SK-N-SH treated with all-trans-retinoic acid at 6 μM for 48 hours (cell line): ENCODE data around the gene GASK1B.

ENCODE experiments used
- ATAC-seq: fragments of 200-7000 bp; cut with Tn5 transposase; 3 replicates; pipeline ENCODE4 v1.9.1; 2020; ENCODE audit warnings: mild to moderate bottlenecking, moderate library complexity
- ARNTL ChIP-seq: fragments of 450-650 bp; formaldehyde crosslinking; IDR thresholded peaks from 2 replicates; pipeline ENCODE4 v1.5.0; 2020; ENCODE audit warnings: low read depth, mild to moderate bottlenecking, moderate library complexity, borderline replicate concordance
- CREB5 ChIP-seq: fragments of 250-450 bp; sonication (Bioruptor Pico); IDR thresholded peaks from 2 replicates; pipeline ENCODE4 v1.5.1; 2020; ENCODE audit warnings: low read depth, mild to moderate bottlenecking, moderate library complexity
- CSDC2 ChIP-seq: fragments of 250-450 bp; sonication (Bioruptor Pico); IDR thresholded peaks from 2 replicates; pipeline ENCODE4 v1.5.0; 2020; ENCODE audit warnings: mild to moderate bottlenecking, moderate library complexity
- CSRNP3 ChIP-seq: fragments of 250-450 bp; sonication (Bioruptor Pico); IDR thresholded peaks from 2 replicates; pipeline ENCODE4 v1.5.1; 2021; ENCODE audit warnings: mild to moderate bottlenecking, moderate library complexity
- ESRRG ChIP-seq: fragments of 250-450 bp; sonication (Bioruptor Pico); IDR thresholded peaks from 2 replicates; pipeline ENCODE4 v1.6.1; 2021; ENCODE audit warnings: mild to moderate bottlenecking
- GLIS3 ChIP-seq: fragments of 250-450 bp; sonication (Bioruptor Pico); IDR thresholded peaks from 2 replicates; pipeline ENCODE4 v1.5.0; 2020; ENCODE audit warnings: mild to moderate bottlenecking, moderate library complexity
- ISL1 ChIP-seq: fragments of 250-450 bp; sonication (Bioruptor Pico); IDR thresholded peaks from 2 replicates; pipeline ENCODE4 v2.1.2; 2022; ENCODE audit warnings: mild to moderate bottlenecking, moderate library complexity
- OSR1 ChIP-seq: fragments of 250-450 bp; sonication (Bioruptor Pico); IDR thresholded peaks from 2 replicates; pipeline ENCODE4 v1.8.0; 2022; ENCODE audit warnings: moderate library complexity, mild to moderate bottlenecking, inconsistent platforms
- RARB ChIP-seq: fragments of 250-450 bp; sonication (Bioruptor Pico); IDR thresholded peaks from 2 replicates; pipeline ENCODE4 v1.8.0; 2021; ENCODE audit warnings: mild to moderate bottlenecking, moderate library complexity
- TCF4 ChIP-seq: fragments of 250-450 bp; sonication (Bioruptor Pico); IDR thresholded peaks from 2 replicates; pipeline ENCODE4 v1.8.0; 2021; ENCODE audit warnings: mild to moderate bottlenecking, moderate library complexity, borderline replicate concordance
- ZC3H10 ChIP-seq: fragments of 250-450 bp; sonication (Bioruptor Pico); IDR thresholded peaks from 2 replicates; pipeline ENCODE4 v1.5.1; 2021; ENCODE audit warnings: mild to moderate bottlenecking, moderate library complexity
- ZFP30 ChIP-seq: fragments of 450-650 bp; formaldehyde crosslinking; IDR thresholded peaks from 2 replicates; pipeline ENCODE4 v1.5.0; 2022; ENCODE audit warnings: mild to moderate bottlenecking, moderate library complexity
- ZNF565 ChIP-seq: fragments of 450-650 bp; formaldehyde crosslinking; conservative IDR thresholded peaks from 2 replicates; pipeline ENCODE4 v1.5.0; 2020; ENCODE audit warnings: low read depth, mild to moderate bottlenecking, moderate library complexity
- ZNF70 ChIP-seq: fragments of 450-650 bp; formaldehyde crosslinking; IDR thresholded peaks from 2 replicates; pipeline ENCODE4 v1.5.0; 2020; ENCODE audit warnings: mild to moderate bottlenecking, moderate library complexity
- ZNF8 ChIP-seq: fragments of 450-650 bp; formaldehyde crosslinking; IDR thresholded peaks from 2 replicates; pipeline ENCODE4 v1.5.0; 2020; ENCODE audit warnings: mild to moderate bottlenecking, moderate library complexity
- TF ChIP-seq, protein P1 (sequence below): fragments of 250-450 bp; sonication (Bioruptor Pico); IDR thresholded peaks from 2 replicates; pipeline ENCODE4 v1.5.0; 2020; ENCODE audit warnings: mild to moderate bottlenecking, moderate library complexity
- TF ChIP-seq, protein P2 (sequence below): fragments of 250-450 bp; sonication (Bioruptor Pico); IDR thresholded peaks from 2 replicates; pipeline ENCODE4 v1.8.0; 2020; ENCODE audit warnings: mild to moderate bottlenecking, moderate library complexity, borderline replicate concordance

GASK1B gene

DNA sequence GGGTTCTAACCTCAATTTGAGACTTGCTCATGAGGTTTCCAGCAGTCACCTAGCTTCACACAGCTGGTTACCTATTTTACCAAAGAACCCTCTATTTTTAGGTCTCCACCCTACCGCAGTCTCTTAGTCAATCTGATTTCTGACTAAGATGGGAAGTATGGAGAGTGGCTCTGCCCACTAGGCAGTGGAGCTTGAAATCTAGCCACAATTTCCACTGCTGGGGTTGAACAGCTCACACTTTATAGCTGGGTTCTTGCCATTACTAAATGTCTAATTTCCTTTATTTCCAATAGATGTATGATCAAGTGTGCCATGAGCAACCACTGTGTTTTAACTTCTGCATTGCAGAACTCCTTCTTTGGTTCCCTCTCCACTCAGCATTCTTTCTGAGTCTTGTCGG is 43.1 kb downstream of the GASK1B start (continued):
- no peak for TF ChIP-seq ZNF565 (CRISPR knock-in tag)
- TF ChIP-seq, protein P1, sequence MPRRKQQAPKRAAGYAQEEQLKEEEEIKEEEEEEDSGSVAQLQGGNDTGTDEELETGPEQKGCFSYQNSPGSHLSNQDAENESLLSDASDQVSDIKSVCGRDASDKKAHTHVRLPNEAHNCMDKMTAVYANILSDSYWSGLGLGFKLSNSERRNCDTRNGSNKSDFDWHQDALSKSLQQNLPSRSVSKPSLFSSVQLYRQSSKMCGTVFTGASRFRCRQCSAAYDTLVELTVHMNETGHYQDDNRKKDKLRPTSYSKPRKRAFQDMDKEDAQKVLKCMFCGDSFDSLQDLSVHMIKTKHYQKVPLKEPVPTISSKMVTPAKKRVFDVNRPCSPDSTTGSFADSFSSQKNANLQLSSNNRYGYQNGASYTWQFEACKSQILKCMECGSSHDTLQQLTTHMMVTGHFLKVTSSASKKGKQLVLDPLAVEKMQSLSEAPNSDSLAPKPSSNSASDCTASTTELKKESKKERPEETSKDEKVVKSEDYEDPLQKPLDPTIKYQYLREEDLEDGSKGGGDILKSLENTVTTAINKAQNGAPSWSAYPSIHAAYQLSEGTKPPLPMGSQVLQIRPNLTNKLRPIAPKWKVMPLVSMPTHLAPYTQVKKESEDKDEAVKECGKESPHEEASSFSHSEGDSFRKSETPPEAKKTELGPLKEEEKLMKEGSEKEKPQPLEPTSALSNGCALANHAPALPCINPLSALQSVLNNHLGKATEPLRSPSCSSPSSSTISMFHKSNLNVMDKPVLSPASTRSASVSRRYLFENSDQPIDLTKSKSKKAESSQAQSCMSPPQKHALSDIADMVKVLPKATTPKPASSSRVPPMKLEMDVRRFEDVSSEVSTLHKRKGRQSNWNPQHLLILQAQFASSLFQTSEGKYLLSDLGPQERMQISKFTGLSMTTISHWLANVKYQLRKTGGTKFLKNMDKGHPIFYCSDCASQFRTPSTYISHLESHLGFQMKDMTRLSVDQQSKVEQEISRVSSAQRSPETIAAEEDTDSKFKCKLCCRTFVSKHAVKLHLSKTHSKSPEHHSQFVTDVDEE (CRISPR knock-in tag): no peak

- TF ChIP-seq ZFP30: no peak
- TF ChIP-seq CSRNP3: no peak
- TF ChIP-seq CSDC2 (CRISPR knock-in tag): no peak
- TF ChIP-seq, protein P2, sequence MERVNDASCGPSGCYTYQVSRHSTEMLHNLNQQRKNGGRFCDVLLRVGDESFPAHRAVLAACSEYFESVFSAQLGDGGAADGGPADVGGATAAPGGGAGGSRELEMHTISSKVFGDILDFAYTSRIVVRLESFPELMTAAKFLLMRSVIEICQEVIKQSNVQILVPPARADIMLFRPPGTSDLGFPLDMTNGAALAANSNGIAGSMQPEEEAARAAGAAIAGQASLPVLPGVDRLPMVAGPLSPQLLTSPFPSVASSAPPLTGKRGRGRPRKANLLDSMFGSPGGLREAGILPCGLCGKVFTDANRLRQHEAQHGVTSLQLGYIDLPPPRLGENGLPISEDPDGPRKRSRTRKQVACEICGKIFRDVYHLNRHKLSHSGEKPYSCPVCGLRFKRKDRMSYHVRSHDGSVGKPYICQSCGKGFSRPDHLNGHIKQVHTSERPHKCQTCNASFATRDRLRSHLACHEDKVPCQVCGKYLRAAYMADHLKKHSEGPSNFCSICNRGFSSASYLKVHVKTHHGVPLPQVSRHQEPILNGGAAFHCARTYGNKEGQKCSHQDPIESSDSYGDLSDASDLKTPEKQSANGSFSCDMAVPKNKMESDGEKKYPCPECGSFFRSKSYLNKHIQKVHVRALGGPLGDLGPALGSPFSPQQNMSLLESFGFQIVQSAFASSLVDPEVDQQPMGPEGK (CRISPR knock-in tag): no peak
- TF ChIP-seq ARNTL (CRISPR knock-in tag): no peak
- no peak for TF ChIP-seq ZNF565 (CRISPR knock-in tag)
- no peak for TF ChIP-seq OSR1 (CRISPR knock-in tag)
- TF ChIP-seq, protein P1 (CRISPR knock-in tag): no peak
- no peak for TF ChIP-seq ZNF8
- TF ChIP-seq CREB5 (CRISPR knock-in tag): no peak
- TF ChIP-seq RARB (CRISPR knock-in tag): no peak
- no peak for TF ChIP-seq ZC3H10 (CRISPR knock-in tag)
- TF ChIP-seq TCF4 (CRISPR knock-in tag): no peak
- TF ChIP-seq GLIS3 (CRISPR knock-in tag): no peak
- TF ChIP-seq ESRRG (CRISPR knock-in tag): no peak
- no peak for TF ChIP-seq ZNF70 (CRISPR knock-in tag)
- ATAC-seq: no peak
These were observed 44.3 kb downstream of the GASK1B start for GRCh38 chr4:158128540-158128939.

DNA sequence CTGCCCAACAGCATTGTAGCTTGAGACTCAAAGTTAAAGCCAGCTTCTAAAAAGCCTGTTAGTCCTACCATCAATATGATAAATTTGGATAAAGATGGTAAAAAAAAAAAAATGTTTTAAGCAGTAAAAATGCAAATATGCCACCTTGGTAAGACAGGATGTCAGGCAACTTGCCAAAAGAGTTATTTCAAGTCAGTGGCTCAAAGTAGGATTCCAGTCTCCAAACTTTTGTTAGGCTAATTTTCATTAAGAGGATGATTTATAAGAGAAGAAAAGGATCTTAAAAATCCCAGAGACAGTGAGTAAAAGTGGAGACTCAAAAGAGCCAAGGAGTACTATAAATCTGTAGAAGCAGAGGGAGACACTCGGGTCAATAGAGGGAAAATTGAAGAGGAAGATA is 47.5 kb downstream of the GASK1B start:
- no peak for TF ChIP-seq CSRNP3
- TF ChIP-seq ISL1 (CRISPR knock-in tag): peak; percentile 71
- ATAC-seq: no peak
